SU-DHL-6 (cell line): Measurements from ENCODE around the gene TERC.

ENCODE experiments used
- CTCF ChIP-seq: fragments of 200-600 bp; sonication (generic); IDR thresholded peaks from one replicate; pipeline ENCODE4 v1.5.1; 2017; ENCODE audit warnings: antibody characterized with exemption, mild to moderate bottlenecking, low read length, moderate library complexity; ENCODE audit not compliant: insufficient read depth, poor library complexity, severe bottlenecking
- EZH2phosphoT487 ChIP-seq: fragments of 200-600 bp; sonication (generic), shearing (Covaris generic); conservative IDR thresholded peaks from 2 replicates; pipeline ENCODE4 v1.6.1; 2018; ENCODE audit warnings: mild to moderate bottlenecking, antibody characterized with exemption, low read length, moderate library complexity, mixed read lengths

GRCh38 chr3:169804681-169805080, 39.8 kb upstream of the TERC start:
- TF ChIP-seq CTCF (no peak), EZH2phosphoT487 (no peak)
